DMS53 (cell line): ENCODE results near the gene ZNF33A.
"Not testable (repeated sequence)": the region's sequence is repeated elsewhere in the genome, so short reads cannot be mapped to it uniquely, and the experiment has no call there.

ENCODE experiments used
- DNase-seq: peaks from one replicate; lab custom pipeline; 2025; lab: John Stamatoyannopoulos, UW

Gene ZNF33A

DNA sequence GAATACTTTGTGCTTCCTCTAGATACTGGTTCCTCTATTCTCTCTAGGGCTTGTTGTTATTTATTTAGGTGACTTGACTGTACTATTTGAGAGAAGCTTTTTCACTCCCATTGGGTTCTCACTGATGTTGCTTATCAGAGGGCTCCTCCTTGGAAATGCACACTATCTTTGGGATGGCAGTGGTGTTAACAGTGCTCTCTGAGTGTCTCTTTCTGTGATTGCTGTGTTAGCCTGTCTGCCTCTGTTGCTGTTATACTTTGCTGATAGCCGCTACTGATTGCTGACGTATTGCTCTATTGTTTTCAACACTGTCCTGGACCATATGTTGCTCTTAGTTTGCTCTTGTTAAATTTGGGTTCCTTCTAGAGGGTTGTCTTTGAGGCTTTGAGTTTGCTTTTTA, 34.7 kb downstream of the ZNF33A start:
- DNase-seq: no peak

DNA sequence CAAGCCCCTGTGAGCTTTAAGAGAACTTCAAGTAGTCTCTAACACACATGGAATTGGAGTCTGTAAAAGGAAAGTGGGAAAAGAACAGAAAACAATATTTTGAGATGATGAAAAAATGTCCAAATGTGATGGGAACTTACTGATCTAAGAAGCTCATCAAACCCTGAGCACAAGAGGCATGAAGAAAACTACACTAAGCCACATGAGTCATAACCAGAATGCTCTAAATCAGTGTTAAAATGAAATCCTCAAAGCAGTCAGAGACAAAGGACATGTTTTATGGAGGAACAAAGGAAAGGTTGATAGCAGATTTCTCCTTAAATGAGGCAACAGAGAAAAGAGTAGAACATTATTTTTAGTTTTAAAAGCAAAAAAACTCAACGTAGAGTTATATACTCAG, 37.2 kb downstream of the ZNF33A start:
- DNase-seq: no peak

DNA sequence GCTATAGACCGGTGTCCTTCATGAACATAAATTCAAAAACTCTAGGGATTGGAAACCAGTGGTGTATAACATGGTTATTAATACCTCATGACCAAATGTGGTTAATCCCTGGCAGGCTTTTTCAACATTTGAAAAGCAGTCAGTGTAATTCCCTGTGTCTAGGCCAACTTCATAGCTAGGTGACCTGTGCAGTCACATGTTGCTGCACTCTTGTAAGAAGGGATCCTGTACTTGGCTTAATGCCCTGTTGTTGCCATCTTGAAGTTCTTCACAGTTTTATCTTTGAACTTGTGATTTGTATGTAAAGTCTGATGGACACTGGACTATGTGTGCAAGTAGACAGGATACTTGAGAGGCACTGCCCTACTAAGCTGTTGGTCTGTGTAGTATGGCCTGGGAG, 39.7 kb downstream of the ZNF33A start:
- DNase-seq: no peak

DNA sequence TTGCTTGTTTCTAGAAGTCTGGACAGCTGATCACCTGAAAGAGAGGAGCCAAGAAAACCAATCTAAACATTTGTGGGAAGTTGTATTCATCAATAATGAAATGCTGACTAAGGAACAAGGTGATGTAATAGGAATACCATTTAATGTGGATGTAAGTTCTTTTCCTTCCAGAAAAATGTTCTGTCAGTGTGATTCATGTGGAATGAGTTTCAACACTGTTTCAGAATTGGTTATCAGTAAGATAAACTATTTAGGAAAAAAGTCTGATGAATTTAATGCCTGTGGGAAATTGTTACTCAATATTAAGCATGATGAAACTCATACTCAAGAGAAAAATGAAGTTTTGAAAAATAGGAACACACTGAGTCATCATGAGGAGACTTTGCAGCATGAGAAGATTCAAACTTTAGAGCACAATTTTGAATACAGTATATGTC, 43.9 kb downstream of the ZNF33A start:
- DNase-seq: no peak

DNA sequence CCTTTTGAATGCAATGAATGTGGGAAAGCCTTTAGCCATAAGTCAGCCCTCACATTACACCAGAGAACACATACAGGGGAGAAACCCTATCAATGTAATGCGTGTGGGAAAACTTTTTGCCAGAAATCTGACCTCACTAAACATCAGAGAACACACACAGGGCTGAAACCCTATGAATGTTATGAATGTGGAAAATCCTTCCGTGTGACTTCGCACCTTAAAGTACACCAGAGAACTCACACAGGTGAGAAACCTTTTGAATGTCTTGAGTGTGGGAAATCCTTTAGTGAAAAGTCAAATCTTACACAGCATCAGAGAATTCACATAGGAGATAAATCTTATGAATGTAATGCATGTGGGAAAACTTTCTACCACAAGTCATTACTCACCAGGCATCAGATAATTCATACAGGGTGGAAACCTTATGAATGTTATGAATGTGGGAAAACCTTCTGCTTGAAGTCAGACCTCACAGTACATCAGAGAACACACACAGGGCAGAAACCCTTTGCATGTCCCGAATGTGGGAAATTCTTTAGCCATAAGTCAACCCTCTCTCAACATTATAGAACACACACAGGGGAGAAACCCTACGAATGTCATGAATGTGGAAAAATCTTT, 44.9 kb downstream of the ZNF33A start:
- not testable (repeated sequence) for DNase-seq

GRCh38 chr10:38069663-38070062, 59.2 kb downstream of the ZNF33A start:
- not testable (repeated sequence) for DNase-seq

GRCh38 chr10:38070501-38070900, 60.0 kb downstream of the ZNF33A start:
- no peak for DNase-seq

- no peak for DNase-seq
Observed at GRCh38 chr10:38072552-38072951, 62.1 kb downstream of the ZNF33A start.

DNA sequence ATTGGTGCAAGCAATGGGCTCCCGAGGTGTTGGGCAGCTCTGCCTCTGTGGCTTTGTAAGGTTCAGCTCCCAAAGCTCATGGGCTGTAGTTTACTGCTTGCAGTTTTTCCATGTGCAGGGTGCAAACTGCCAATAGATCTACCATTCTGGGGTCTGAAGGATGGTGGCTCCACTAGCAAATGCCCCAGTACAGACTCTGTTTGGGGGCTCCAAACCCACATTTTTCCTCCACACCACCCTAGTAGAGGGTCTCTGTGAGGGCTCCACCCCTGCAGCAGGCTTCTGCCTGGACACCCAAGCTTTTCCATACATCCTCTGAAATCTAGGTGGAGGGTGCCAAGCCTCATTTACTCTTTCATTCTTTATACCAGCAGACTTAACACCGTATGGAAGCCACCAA, 66.2 kb downstream of the ZNF33A start:
- DNase-seq: no peak

DNA sequence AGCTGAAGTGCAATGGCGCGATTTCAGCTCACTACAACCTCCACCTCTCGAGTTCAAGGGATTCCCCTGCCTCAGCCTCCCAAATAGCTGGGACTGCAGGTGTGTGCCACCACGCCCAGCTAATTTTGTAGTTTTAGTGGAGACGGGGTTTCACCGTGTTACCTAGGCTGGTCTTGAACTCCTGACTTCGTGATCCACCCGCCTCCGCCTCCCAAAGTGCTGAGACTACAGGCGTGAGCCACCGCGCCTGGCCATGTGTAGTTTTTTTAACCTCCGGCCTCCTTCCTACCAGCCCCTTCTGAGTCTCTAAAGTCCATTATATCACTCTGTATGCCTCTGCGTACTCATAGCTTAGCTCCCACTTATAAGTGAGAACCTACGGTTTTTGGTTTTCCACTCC, 82.8 kb downstream of the ZNF33A start:
- not testable (repeated sequence) for DNase-seq

GRCh38 chr10:38093816-38094157, 83.3 kb downstream of the ZNF33A start:
- peak; percentile 71 for DNase-seq

DNA sequence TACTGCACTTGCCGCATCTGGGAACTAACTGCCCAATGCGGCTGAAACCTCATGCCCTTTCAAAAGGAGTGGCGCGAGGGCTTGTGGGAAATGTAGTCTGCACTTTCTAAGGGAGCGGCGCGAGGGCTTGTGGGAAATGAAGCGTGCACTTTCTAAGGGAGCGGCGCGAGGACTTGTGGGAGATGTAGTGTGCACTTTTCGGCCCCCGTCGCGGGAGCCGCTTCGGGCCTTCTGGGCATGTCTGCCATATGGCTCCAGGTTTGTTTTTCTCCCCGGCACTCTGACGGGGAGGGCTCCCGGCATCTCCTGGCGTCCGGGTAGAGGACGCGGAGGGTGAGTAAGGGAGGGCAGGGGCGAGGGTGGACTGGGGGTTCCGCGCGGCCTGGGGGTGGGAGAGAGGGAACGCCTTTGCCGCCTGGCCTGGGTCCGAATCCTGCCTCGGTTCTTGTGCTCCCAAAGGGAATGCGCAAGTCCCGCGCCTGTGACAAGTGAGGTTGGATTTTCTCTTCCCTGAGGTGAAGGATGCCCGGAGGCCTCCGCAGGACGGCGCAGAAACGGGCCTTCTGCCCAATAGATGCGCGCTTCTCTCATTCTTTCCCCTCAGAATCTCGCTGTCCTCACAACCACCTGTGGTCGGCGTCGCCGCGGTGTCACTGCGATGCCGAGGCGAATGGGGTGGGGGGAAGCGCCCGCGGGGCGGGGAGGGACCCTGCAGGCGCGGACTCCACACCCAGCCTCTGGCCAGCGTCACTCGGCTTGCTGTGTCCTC, 83.9 kb downstream of the ZNF33A start, which contains the start of gene ZNF37A:
Gene ZNF37A (plus strand): TSS at position 180 of the 769 bp plus-strand sequence. CDS start 2,281 bp downstream, outside the sequence.
- DNase-seq: peak; percentile 98

DNA sequence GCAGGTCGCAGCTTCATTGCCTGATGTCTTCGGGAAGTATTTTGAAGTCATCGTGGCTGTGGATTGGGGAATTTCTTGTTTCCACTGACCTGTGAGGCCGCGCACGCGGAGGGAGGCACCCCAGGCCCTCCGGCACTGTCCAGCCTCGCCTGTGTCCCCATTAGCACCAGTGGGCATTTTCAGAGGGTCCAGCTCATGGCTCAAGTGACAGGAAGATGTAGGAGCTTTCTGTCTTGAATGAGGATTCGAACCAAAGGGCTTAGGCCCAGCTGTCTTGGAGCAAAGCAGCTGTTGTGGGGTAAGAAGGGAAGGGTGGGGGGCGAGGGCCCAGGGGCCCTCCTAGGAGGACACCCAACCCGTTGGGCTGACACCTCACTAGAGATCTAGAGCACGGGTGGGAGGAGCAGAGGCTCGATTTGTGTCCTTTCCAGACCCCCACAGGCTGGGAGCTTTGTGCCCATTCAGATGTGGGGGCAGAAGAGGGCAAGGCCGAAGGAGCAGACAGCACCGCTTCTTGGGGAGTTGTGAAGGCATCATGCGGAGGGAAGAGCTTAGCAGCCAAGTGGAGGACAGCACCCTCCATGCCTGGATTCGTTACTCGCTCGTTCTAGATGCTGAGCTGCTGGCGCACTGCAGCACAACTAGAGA, 84.6 kb downstream of the ZNF33A start:
- DNase-seq: no peak

- DNase-seq: no peak
Observed at GRCh38 chr10:38102880-38103279, 92.4 kb downstream of the ZNF33A start.

- no peak for DNase-seq
Observed at GRCh38 chr10:38103756-38104155, 93.3 kb downstream of the ZNF33A start.

GRCh38 chr10:38112159-38112558, 101.7 kb downstream of the ZNF33A start:
- no peak for DNase-seq
